NT2/D1 (cell line): ENCODE measurements around the gene IGLL5.

Source experiments
- SUZ12 ChIP-seq: IDR thresholded peaks from 2 replicates; pipeline ENCODE4 v1.6.1; 2011; ENCODE audit not compliant: insufficient read length, insufficient read depth; ENCODE audit errors: extremely low read depth
- YY1 ChIP-seq: IDR thresholded peaks from 2 replicates; pipeline ENCODE4 v1.6.1; 2011; ENCODE audit not compliant: insufficient read length, insufficient read depth
- ZNF274 ChIP-seq: IDR thresholded peaks from 2 replicates; pipeline ENCODE4 v1.6.1; 2011; ENCODE audit warnings: mild to moderate bottlenecking, low read depth, low read length

DNA sequence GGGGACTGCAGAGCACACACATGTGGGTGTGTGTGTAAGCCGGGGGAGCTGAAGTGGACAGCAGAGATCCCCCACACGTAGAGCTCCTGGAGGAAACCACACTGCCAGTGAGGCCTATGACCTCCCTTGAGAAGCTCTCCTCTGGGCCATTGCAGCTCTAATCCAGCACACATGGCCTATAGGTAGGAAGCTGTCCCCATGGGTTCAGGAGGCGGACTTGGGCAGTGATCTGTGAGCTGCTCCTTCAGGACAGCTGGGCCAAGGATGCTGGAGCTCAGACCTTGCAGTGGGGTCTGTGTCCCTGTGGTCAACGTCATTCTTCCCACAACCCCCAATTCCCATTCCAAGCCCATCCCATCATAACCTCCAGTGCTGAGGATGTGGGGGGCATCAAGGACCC, 29.8 kb downstream of the IGLL5 start:
- TF ChIP-seq ZNF274, result no peak
- no peak for TF ChIP-seq SUZ12
- TF ChIP-seq YY1, result no peak
